A673 (cell line): ENCODE results near the gene PDLIM4.

Experiments
- CTCF ChIP-seq: fragments of 300-800, 200-600 bp; sonication (generic); conservative IDR thresholded peaks from 2 replicates; pipeline ENCODE4 v1.5.1; 2017; ENCODE audit warnings: low read depth, mild to moderate bottlenecking, antibody characterized with exemption, low read length, moderate library complexity, mixed read lengths
- EZH2 ChIP-seq: fragments of 200-600 bp; sonication (generic); IDR thresholded peaks from 2 replicates; pipeline ENCODE4 v1.6.1; 2017; ENCODE audit warnings: borderline replicate concordance, low read depth, mild to moderate bottlenecking, mixed read lengths, antibody characterized with exemption, low read length; ENCODE audit not compliant: poor library complexity, severe bottlenecking

- TF ChIP-seq CTCF (peak; percentile 57), EZH2 (no peak)
Measured at GRCh38 chr5:132283423-132284043, 26.0 kb downstream of the PDLIM4 start.
